Prostate gland (tissue), 2 donors: ENCODE measurements around the gene XDH. TPM values are rescaled to one million over a fixed set of nuclear protein-coding genes. Genes with fewer than 3 reads are reported as not detected.

ENCODE experiments used
- DNase-seq: peaks from one replicate; pipeline ENCODE4 v3.0.0-alpha.2; 2019; ENCODE audit warnings: low spot score
- H3K27ac ChIP-seq, 2 donors: fragments of 200-600 bp; sonication (generic); 2 replicates each; pipeline ENCODE4 v1.5.1; 2017 to 2019
- H3K27me3 ChIP-seq: fragments of 200-600 bp; sonication (generic); replicated peaks from 2 replicates; pipeline ENCODE4 v1.5.1; 2019; ENCODE audit not compliant: insufficient read depth
- H3K36me3 ChIP-seq, 2 donors: fragments of 200-600 bp; sonication (generic); 1 replicate in 1 of 2; 2 replicates in 1 of 2; pipeline versions ENCODE4 v1.5.1 to v1.8.1; 2017 to 2019
- H3K4me1 ChIP-seq: fragments of 200-600 bp; sonication (generic); replicated peaks from 2 replicates; pipeline ENCODE4 v1.5.1; 2019
- H3K4me3 ChIP-seq, 2 donors: fragments of 200-600 bp; sonication (generic); 2 replicates each; pipeline ENCODE4 v1.5.1; 2017 to 2019
- H3K9me3 ChIP-seq: fragments of 200-600 bp; sonication (generic); 2 replicates; pipeline ENCODE4 v1.5.1; 2017
- CTCF ChIP-seq, 4 experiments: fragments of 200-600 bp in 2 of 4; fragments of 450-650 bp in 2 of 4; sonication (generic) in 2 of 4; IDR thresholded peaks; 1 replicate in 3 of 4; 2 replicates in 1 of 4; pipeline ENCODE4 v1.5.1; 2016 to 2019; ENCODE audit warnings: antibody characterized with exemption in 4 of 4, mild to moderate bottlenecking in 2 of 4, moderate library complexity in 2 of 4
- POLR2A ChIP-seq: fragments of 450-650 bp; IDR thresholded peaks from one replicate; pipeline ENCODE4 v1.6.1; 2016; ENCODE audit warnings: antibody characterized with exemption, mild to moderate bottlenecking
- POLR2AphosphoS5 ChIP-seq: sonication (generic); formaldehyde crosslinking; IDR thresholded peaks from one replicate; pipeline ENCODE4 v1.6.1; 2017; ENCODE audit warnings: antibody characterized with exemption
- WGBS: methylation state at CpG from one replicate; pipeline ENCODE4 v1.1.5; 2018; 5-methylcytosine and 5-hydroxymethylcytosine counted together
- intact Hi-C: fragments of 100-400 bp; cut with DNase I; formaldehyde crosslinking; loops from one replicate; pipeline ENCODE4 v1.14.2; 2022
- total RNA-seq, 2 donors: library from RNA; depleted of rRNA; stranded (reverse); fragments of >200 nt; gene quantifications; one replicate each; pipeline ENCODE4 v1.1.0, GENCODE V29; 2016

XDH gene
- total RNA-seq, 2 donors from 2014 or later, result 1.2 to 2.5 TPM

- intact Hi-C loops, result no loop called here
- no peak for DNase-seq
- TF ChIP-seq POLR2A (no peak), POLR2AphosphoS5 (no peak), CTCF (IDR thresholded peaks at IDR 0.05) (no peak)
- Histone ChIP-seq H3K4me1 (no peaks in the 10 kb centered on the region), H3K27ac (no peak overlapping the region), H3K27me3 (no peaks in the 10 kb centered on the region), H3K36me3 (no peaks in the 10 kb centered on the region), H3K9me3 (no peaks in the 10 kb centered on the region), H3K4me3 (no peak overlapping the region)
- WGBS, result 95% methylated on average over 2 of the region's 2 CpGs
These were observed 15.7 kb downstream of the XDH start for GRCh38 chr2:31398881-31399280.

- H3K4me3 ChIP-seq, result no peak overlapping the region
- no peak for TF ChIP-seq POLR2A
- peak; percentile 86 for TF ChIP-seq POLR2AphosphoS5
- TF ChIP-seq CTCF (IDR thresholded peaks at IDR 0.05), result no peak
- H3K27ac ChIP-seq, result no peak overlapping the region
- no peaks in the 10 kb centered on the region for H3K27me3 ChIP-seq
- 26% methylated on average over 4 of the region's 4 CpGs for whole genome bisulfite sequencing
- intact Hi-C loops, result no loop called here
- H3K9me3 ChIP-seq, result no peaks in the 10 kb centered on the region
- peak; percentile 85 for DNase-seq
- H3K4me1 ChIP-seq, result no peaks in the 10 kb centered on the region
- H3K36me3 ChIP-seq, result no peaks in the 10 kb centered on the region
These were observed 17.4 kb downstream of the XDH start for GRCh38 chr2:31397094-31397493.

- no peaks in the 10 kb centered on the region for H3K27me3 ChIP-seq
- H3K36me3 ChIP-seq, result no peaks in the 10 kb centered on the region
- peak; percentile 93 for TF ChIP-seq POLR2AphosphoS5
- TF ChIP-seq CTCF (IDR thresholded peaks at IDR 0.05), result no peak
- no peak for TF ChIP-seq POLR2A
- H3K4me1 ChIP-seq, result no peaks in the 10 kb centered on the region
- no peak overlapping the region for H3K27ac ChIP-seq
- intact Hi-C loops, result no loop called here
- H3K9me3 ChIP-seq, result no peaks in the 10 kb centered on the region
- DNase-seq, result peak; percentile 72
- no peak overlapping the region for H3K4me3 ChIP-seq
These were observed 24.2 kb downstream of the XDH start for GRCh38 chr2:31390324-31390723.

GRCh38 chr2:31388736-31389135, 25.8 kb downstream of the XDH start:
- 88% methylated on average over 4 of the region's 4 CpGs for WGBS
- Histone ChIP-seq H3K4me1 (no peaks in the 10 kb centered on the region), H3K27ac (no peak overlapping the region), H3K9me3 (no peaks in the 10 kb centered on the region), H3K27me3 (no peaks in the 10 kb centered on the region), H3K4me3 (no peak overlapping the region), H3K36me3 (no peaks in the 10 kb centered on the region)
- intact Hi-C loops, result no loop called here
- DNase-seq, result no peak
- no peak for TF ChIP-seq POLR2A
- no peak for TF ChIP-seq POLR2AphosphoS5
- no peak for TF ChIP-seq CTCF (IDR thresholded peaks at IDR 0.05)

- TF ChIP-seq CTCF (IDR thresholded peaks at IDR 0.05) (no peak), POLR2AphosphoS5 (no peak), POLR2A (no peak)
- no peaks in the 10 kb centered on the region for H3K27me3 ChIP-seq
- intact Hi-C loops, result no loop called here
- no peak for DNase-seq
- 88% methylated on average over 7 of the region's 8 CpGs for WGBS
- H3K4me1 ChIP-seq, result no peaks in the 10 kb centered on the region
- no peaks in the 10 kb centered on the region for H3K36me3 ChIP-seq
- H3K4me3 ChIP-seq, result no peak overlapping the region
- no peaks in the 10 kb centered on the region for H3K9me3 ChIP-seq
- no peak overlapping the region for H3K27ac ChIP-seq
These were observed 26.7 kb downstream of the XDH start for GRCh38 chr2:31387850-31388249.
